ENCODE results near the gene RASAL3.

Gene RASAL3

GRCh38 chr19:15464394-15465385 is at the start of gene RASAL3:
RASAL3 (minus strand) TSS chr19:15464544; CDS start chr19:15464358, 186 bp downstream.
- peaks cover 14% of the 10 kb centered on the region for H3K27me3 Mint-ChIP-seq
- H3K4me3 Mint-ChIP-seq = peak within 1 kb of the TSS; percentile 87
- H3K4me1 Mint-ChIP-seq = peaks cover 77% of the 10 kb centered on the region
- peak within 1 kb of the TSS; percentile 96 for H3K27ac Mint-ChIP-seq
- CTCF ChIA-PET = interaction anchor here (1.7 to 2.9 kb wide), 3 partner anchors 10 to 91 kb away, joined by 4 to 23 read pairs (median 4); partner anchors contain the start of gene AKAP8L
- H3K9me3 Mint-ChIP-seq = no peaks in the 10 kb centered on the region
- H3K36me3 Mint-ChIP-seq = peaks cover 38% of the 10 kb centered on the region
- peak; percentile 78 for DNase-seq

- Mint-ChIP-seq H3K4me3 (no peak overlapping the region), H3K27ac (no peak overlapping the region), H3K4me1 (peaks cover 40% of the 10 kb centered on the region), H3K9me3 (peaks cover 11% of the 10 kb centered on the region), H3K27me3 (peaks cover 43% of the 10 kb centered on the region), H3K36me3 (peaks cover 3% of the 10 kb centered on the region)
- DNase-seq = no peak
- CTCF ChIA-PET = interaction anchor here (0.8 to 1.6 kb wide), 2 partner anchors 44 to 92 kb away, joined by 3 read pairs; no protein-coding TSS in a partner anchor
Measured at GRCh38 chr19:15511671-15512424, 47.5 kb upstream of the RASAL3 start.

GRCh38 chr19:15508035-15508710 is 43.8 kb upstream of the RASAL3 start, which contains the start of gene CYP4F22:
CYP4F22 (plus strand) TSS chr19:15508525; CDS start chr19:15525337, 16,812 bp downstream.
- H3K9me3 Mint-ChIP-seq = no peaks in the 10 kb centered on the region
- H3K4me3 Mint-ChIP-seq = peak within 1 kb of the TSS; percentile 63
- peaks cover 17% of the 10 kb centered on the region for H3K4me1 Mint-ChIP-seq
- H3K36me3 Mint-ChIP-seq = no peaks in the 10 kb centered on the region
- H3K27me3 Mint-ChIP-seq = peaks cover 66% of the 10 kb centered on the region
- CTCF ChIA-PET = no interaction called here
- peak; percentile 28 for DNase-seq
- no peak within 1 kb of the TSS for H3K27ac Mint-ChIP-seq

GRCh38 chr19:15507068-15508034 is 43.0 kb upstream of the RASAL3 start:
- DNase-seq = no peak
- no peaks in the 10 kb centered on the region for H3K36me3 Mint-ChIP-seq
- peaks cover 17% of the 10 kb centered on the region for H3K4me1 Mint-ChIP-seq
- CTCF ChIA-PET = interaction anchor here (1.3 kb wide), 1 partner anchor 88 kb away, joined by 3 read pairs; the partner anchor contains the start of gene AKAP8L
- H3K27ac Mint-ChIP-seq = no peak overlapping the region
- no peaks in the 10 kb centered on the region for H3K9me3 Mint-ChIP-seq
- peak overlapping the region; percentile 43 for H3K4me3 Mint-ChIP-seq
- peaks cover 69% of the 10 kb centered on the region for H3K27me3 Mint-ChIP-seq

GRCh38 chr19:15506074-15506571 is 41.8 kb upstream of the RASAL3 start:
- H3K4me1 Mint-ChIP-seq = peaks cover 16% of the 10 kb centered on the region
- H3K9me3 Mint-ChIP-seq = no peaks in the 10 kb centered on the region
- peaks cover 81% of the 10 kb centered on the region for H3K27me3 Mint-ChIP-seq
- H3K36me3 Mint-ChIP-seq = no peaks in the 10 kb centered on the region
- no peak overlapping the region for H3K27ac Mint-ChIP-seq
- DNase-seq = no peak
- CTCF ChIA-PET = interaction anchor here (1.3 kb wide), 1 partner anchor 87 kb away, joined by 3 read pairs; the partner anchor contains the start of gene AKAP8L
- no peak overlapping the region for H3K4me3 Mint-ChIP-seq

- CTCF ChIA-PET = interaction anchor here (0.5 kb wide), 1 partner anchor 29 kb away, joined by 4 read pairs; no protein-coding TSS in a partner anchor
- H3K9me3 Mint-ChIP-seq = no peaks in the 10 kb centered on the region
- no peak for DNase-seq
- no peak overlapping the region for H3K4me3 Mint-ChIP-seq
- peaks cover 10% of the 10 kb centered on the region for H3K4me1 Mint-ChIP-seq
- H3K36me3 Mint-ChIP-seq = no peaks in the 10 kb centered on the region
- H3K27me3 Mint-ChIP-seq = peaks cover 68% of the 10 kb centered on the region
- no peak overlapping the region for H3K27ac Mint-ChIP-seq
Measured at GRCh38 chr19:15502264-15502663, 37.9 kb upstream of the RASAL3 start.

GRCh38 chr19:15501596-15501995 is 37.3 kb upstream of the RASAL3 start:
- no peak overlapping the region for H3K4me3 Mint-ChIP-seq
- no peak for DNase-seq
- H3K36me3 Mint-ChIP-seq = no peaks in the 10 kb centered on the region
- H3K27me3 Mint-ChIP-seq = peaks cover 61% of the 10 kb centered on the region
- peaks cover 10% of the 10 kb centered on the region for H3K4me1 Mint-ChIP-seq
- no peak overlapping the region for H3K27ac Mint-ChIP-seq
- CTCF ChIA-PET = no interaction called here
- no peaks in the 10 kb centered on the region for H3K9me3 Mint-ChIP-seq

- no peak for DNase-seq
- Mint-ChIP-seq H3K27ac (no peak overlapping the region), H3K4me1 (peaks cover 10% of the 10 kb centered on the region), H3K27me3 (peaks cover 41% of the 10 kb centered on the region), H3K4me3 (no peak overlapping the region), H3K36me3 (no peaks in the 10 kb centered on the region), H3K9me3 (no peaks in the 10 kb centered on the region)
- CTCF ChIA-PET = no interaction called here
Measured at GRCh38 chr19:15498910-15499309, 34.6 kb upstream of the RASAL3 start.

- H3K4me3 Mint-ChIP-seq = no peak overlapping the region
- no peaks in the 10 kb centered on the region for H3K9me3 Mint-ChIP-seq
- no peak overlapping the region for H3K27ac Mint-ChIP-seq
- CTCF ChIA-PET = no interaction called here
- H3K36me3 Mint-ChIP-seq = no peaks in the 10 kb centered on the region
- peaks cover 10% of the 10 kb centered on the region for H3K4me1 Mint-ChIP-seq
- DNase-seq = no peak
- H3K27me3 Mint-ChIP-seq = peaks cover 41% of the 10 kb centered on the region
Measured at GRCh38 chr19:15498156-15498858, 34.0 kb upstream of the RASAL3 start.

GRCh38 chr19:15495151-15495550 is 30.8 kb upstream of the RASAL3 start:
- no peaks in the 10 kb centered on the region for H3K36me3 Mint-ChIP-seq
- no peak overlapping the region for H3K4me3 Mint-ChIP-seq
- no peaks in the 10 kb centered on the region for H3K9me3 Mint-ChIP-seq
- H3K27me3 Mint-ChIP-seq = peaks cover 20% of the 10 kb centered on the region
- DNase-seq = no peak
- CTCF ChIA-PET = interaction anchor here (0.6 kb wide), 1 partner anchor 33 kb away, joined by 4 read pairs; no protein-coding TSS in a partner anchor
- no peak overlapping the region for H3K27ac Mint-ChIP-seq
- peaks cover 9% of the 10 kb centered on the region for H3K4me1 Mint-ChIP-seq

GRCh38 chr19:15488489-15489226 is 24.3 kb upstream of the RASAL3 start:
- H3K4me1 Mint-ChIP-seq = no peaks in the 10 kb centered on the region
- no peaks in the 10 kb centered on the region for H3K36me3 Mint-ChIP-seq
- DNase-seq = no peak
- no peak overlapping the region for H3K27ac Mint-ChIP-seq
- peaks cover 12% of the 10 kb centered on the region for H3K27me3 Mint-ChIP-seq
- CTCF ChIA-PET = interaction anchor here (0.7 kb wide), 1 partner anchor 144 kb away, joined by 3 read pairs; no protein-coding TSS in a partner anchor
- H3K9me3 Mint-ChIP-seq = peaks cover 5% of the 10 kb centered on the region
- H3K4me3 Mint-ChIP-seq = no peak overlapping the region

- H3K36me3 Mint-ChIP-seq = no peaks in the 10 kb centered on the region
- H3K27ac Mint-ChIP-seq = no peak overlapping the region
- no peak for DNase-seq
- CTCF ChIA-PET = no interaction called here
- H3K4me1 Mint-ChIP-seq = peaks cover 4% of the 10 kb centered on the region
- H3K4me3 Mint-ChIP-seq = no peak overlapping the region
- H3K9me3 Mint-ChIP-seq = peaks cover 5% of the 10 kb centered on the region
- peaks cover 14% of the 10 kb centered on the region for H3K27me3 Mint-ChIP-seq
Measured at GRCh38 chr19:15487038-15487437, 22.7 kb upstream of the RASAL3 start.

Measured in activated naive CD4-positive, alpha-beta T cell treated with anti-CD3 and anti-CD28 coated beads, Interleukin-2, amount 10 ng/mL, durations not matched to agents 7 days and 5 days (primary cell).